Endothelial cell of hepatic sinusoid (primary cell): ENCODE results near the gene PLA2G4B.

Experiments used
- in situ Hi-C: cut with HindIII; loops from 2 replicates; pipeline ENCODE4 v1.10.0; 2017; ENCODE audit warnings: low sequenced_read_pairs

PLA2G4B gene

DNA sequence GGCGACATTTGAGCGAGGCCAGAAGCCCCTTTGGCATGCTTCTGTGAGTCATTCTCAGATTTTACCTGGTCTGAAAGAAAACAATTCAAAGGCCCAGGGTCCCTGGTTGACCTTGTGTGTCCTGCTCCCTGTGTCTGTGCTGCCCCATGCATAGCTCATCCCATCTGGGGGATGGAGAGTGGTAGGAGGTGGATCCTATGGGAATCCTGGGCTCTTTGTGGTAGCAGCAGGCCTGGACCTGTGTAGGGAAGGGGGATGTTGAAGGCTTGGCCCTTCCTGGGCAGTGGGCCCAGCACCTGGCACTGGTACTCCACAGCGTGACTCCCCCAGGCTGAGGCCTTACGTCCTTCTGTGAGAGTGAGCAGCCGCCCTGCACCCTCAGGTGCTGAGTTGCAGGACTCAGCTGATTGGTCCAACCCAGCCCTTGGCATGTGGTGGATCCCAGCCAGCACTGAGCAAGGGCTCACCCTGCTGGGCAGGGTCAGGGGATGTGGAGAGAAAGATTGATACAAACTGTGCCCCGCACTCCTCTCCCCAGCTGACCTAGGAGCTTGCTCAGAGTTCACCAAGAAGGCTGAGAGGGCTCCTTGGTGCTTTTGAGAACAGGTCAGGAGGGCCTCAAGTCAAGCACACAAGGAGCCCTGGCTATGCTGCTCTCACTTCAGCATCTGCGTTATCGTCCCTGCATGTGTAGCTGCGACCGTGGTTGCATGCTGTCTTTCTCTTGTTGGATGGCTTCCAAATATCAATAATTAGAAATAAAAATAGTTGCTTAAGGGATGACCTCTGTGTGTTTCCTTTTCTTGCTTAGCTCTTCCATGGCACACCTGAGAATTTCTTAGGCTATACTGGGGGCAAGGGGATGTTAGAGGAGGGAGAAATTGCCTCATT is 32.1 kb upstream of the PLA2G4B start:
- in situ Hi-C loops = no loop called here

DNA sequence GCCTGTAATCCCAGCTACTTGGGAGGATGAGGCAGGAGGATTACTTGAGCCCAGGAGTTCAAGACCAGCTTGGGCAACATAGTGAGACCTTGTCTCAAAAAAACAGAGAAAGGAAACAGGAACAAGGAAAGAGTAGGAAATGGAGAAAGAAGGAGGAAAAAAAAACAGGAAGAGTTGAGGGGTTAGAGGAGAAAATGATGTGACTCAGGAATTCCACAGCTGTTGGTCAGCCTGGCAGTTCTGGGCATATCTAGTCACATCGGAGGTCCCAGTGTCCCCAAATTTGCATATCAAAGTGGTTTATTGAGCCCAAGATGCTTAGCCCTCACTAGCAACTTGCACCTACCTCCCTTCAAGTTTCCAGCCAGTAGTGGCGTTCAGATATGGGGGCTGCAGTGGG is 29.5 kb upstream of the PLA2G4B start:
- in situ Hi-C loops = no loop called here

GRCh38 chr15:41809526-41810220 is 29.0 kb upstream of the PLA2G4B start:
- in situ Hi-C loops = loop anchor here (5.0 kb wide), 3 partner anchors 32 to 72 kb away; no protein-coding TSS in a partner anchor

DNA sequence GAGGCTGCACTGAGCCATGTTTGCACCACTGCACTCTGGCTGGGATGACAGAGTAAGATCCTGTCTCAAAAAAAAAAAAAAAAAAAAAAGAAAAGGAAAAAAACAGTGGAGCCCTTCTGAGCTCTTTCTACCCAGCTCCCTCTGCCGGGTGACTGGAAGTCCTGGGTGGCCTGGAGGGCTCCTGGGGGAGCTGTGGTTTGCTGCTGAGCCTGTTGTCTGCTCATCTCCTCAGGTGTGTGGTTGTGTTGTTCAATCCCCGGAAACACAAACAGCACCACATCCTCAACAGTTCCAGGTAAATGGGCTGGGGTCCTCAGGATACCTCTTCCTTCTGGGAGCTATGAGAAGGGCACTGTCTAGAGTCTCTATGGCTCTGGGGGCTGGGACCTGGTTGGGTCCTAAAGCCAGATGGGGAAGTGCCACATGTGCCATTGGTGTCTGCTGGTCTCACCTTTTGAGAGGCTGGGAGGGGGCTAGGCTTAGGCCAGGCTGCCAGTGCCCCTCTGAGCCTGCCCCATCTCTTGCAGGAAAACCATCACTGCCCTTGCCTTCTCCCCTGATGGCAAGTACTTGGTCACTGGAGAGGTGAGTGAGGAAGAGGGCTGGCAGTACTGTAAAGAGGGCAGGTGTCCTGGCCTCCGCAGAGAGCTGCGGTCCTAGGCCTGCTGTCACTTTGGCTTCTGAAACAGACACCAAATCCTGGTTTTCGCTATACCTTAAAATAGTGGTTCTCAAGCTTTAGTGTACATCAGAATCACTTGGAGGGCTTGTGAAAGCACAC is 27.8 kb upstream of the PLA2G4B start:
- in situ Hi-C loops = loop anchor here (5.0 kb wide), 3 partner anchors 34 to 74 kb away; no protein-coding TSS in a partner anchor

GRCh38 chr15:41811432-41812195 is 27.0 kb upstream of the PLA2G4B start:
- in situ Hi-C loops = loop anchor here (5.0 kb wide), 3 partner anchors 34 to 74 kb away; no protein-coding TSS in a partner anchor

DNA sequence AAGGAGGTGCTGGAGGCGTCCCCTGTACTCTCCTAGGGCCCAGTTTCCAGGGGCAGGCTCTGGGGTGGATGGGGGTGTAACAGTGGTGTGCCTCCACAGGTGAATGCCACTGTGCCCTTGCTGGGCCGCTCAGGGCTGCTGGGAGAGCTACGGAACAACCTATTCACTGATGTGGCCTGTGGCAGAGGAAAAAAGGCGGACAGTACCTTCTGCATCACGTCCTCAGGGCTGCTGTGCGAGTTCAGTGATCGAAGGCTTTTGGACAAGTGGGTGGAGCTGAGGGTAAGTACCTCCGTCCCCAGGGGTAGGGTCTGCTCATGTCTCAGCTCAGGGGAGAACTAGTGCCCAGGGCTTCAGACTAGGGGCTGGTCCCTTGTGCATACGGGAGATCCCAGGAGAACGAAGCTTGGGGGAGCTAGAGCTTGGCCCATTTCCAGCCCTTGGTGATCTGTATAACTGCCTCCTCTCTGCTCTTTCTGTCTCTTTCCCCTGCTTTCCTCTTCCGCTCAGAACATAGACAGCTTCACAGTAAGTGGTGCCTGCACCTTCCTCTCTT is 25.7 kb upstream of the PLA2G4B start:
- in situ Hi-C loops = loop anchor here (5.0 kb wide), 3 partner anchors 36 to 76 kb away; no protein-coding TSS in a partner anchor

GRCh38 chr15:41813426-41813825 is 25.2 kb upstream of the PLA2G4B start:
- in situ Hi-C loops = loop anchor here (5.0 kb wide), 3 partner anchors 36 to 76 kb away; no protein-coding TSS in a partner anchor

DNA sequence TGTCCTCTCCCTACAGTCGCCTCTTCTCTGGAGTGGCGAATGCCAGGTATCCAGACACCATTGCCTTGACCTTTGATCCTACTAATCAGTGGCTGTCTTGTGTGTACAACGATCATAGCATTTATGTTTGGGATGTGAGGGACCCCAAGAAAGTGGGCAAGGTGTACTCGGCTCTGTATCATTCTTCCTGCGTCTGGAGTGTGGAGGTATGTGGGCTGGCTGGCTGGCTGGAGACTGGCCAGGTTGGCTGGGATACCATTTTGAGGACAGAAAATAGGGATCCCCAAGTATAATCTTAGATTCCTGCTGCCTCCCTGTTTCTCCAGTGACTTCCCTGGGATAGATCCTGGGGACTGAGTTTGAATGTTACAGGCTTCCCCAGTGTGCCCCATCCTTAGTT is 24.1 kb upstream of the PLA2G4B start:
- in situ Hi-C loops = loop anchor here (5.0 kb wide), 3 partner anchors 37 to 77 kb away; no protein-coding TSS in a partner anchor

- in situ Hi-C loops = no loop called here
These were observed 21.9 kb upstream of the PLA2G4B start for GRCh38 chr15:41816788-41817187.

DNA sequence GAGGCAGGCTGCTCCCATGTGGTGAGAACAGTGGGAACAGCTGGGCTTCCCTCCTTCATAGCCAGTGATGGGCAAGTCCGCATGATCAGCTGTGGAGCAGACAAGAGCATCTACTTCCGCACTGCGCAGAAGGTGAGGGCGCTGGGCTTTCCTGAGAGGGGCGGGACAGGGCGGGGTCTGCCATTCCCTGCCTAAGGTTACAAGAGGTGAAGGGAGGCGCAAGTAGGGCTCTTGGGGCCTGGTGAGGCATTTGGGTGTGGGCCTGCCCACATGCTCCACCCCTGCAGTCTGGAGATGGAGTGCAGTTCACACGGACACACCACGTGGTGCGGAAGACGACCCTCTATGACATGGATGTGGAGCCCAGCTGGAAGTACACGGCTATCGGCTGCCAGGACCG is 21.3 kb upstream of the PLA2G4B start:
- in situ Hi-C loops = no loop called here

DNA sequence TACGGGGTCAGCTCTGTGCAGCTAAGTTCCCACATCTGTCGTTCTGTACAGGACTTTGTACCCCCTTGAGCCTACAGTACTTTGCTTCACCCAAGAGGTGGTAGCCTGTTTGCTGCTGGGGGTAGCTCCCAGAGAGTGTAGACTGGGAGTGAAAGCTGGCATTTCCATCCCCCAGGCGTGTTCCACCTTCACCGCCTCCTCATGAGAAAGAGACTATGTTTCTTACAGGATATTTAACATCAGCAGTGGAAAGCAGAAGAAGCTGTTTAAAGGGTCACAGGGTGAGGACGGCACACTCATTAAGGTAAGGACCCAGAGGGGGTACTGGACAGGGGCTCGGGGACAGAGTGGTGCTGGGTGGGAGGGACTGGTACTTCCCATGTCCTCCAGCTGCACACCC is 20.9 kb upstream of the PLA2G4B start:
- in situ Hi-C loops = no loop called here

DNA sequence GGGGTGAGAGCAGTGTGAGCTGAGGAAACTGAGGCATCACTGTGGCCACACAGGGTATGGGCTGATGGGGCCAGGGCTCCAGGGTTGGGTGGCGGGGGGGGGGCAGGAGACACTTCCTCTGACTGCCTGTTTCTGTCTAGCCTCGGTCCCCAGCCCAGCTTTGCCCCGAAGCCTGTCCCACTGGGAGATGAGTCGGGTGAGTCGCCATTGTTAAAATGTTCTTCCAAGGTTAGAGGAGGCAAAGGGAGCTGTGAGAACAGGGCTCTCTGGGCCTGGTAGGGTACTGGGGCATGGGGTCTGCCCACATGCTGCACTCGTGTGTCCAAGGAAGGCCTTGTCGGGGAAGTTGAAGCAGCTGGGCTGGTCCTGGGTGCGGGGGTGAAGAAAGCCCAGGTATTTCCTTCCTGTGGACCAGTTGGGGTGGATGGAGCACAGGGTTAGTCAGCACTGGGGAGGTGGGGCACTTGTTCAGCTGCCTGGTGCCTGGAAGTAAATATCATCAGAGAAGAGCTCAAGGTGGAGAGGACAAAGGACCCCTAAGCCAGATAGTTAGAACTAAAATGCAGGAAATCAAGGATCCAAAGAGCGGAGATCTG is 19.1 kb upstream of the PLA2G4B start:
- in situ Hi-C loops = no loop called here

- in situ Hi-C loops = no loop called here
These were observed 17.7 kb upstream of the PLA2G4B start for GRCh38 chr15:41820791-41821423.

DNA sequence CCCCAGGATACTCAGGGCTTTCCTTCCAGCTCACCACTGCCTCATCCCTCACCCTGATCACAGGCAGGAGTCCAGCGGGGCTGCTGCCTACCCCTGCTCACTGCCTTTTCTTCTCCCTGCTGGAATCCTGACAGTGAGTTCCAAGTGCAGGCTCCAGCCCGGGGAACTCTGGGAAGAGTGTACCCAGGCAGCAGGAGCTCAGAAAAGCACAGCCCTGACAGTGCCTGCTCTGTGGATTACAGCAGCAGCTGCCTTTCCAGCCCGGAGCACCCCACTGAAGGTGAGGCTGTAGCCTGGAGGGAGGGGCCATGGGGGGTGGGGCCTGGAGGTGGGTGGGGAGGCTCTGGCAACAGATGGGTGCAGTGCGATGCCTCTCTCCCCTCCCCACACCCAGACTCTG is 16.8 kb upstream of the PLA2G4B start:
- in situ Hi-C loops = no loop called here

DNA sequence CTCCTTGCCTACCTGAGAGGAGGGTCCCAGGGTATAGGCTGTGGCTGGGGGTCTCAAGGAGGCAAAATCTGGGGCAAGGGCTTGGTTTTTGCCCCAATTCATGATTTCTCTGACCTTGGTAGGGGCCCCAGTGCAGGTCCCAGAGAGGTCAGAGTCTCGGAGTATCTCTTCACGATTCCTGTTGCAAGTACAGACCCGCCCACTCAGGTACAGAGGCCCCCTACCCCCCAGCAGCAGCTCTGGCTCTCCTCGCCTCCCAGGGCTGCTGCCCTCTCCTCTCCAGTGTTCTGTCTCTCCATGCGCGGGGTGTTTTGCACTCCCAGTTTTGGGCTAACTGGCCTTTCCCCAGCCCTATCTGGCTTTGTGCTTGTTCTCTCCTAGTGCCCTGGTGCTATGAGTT is 16.2 kb upstream of the PLA2G4B start:
- in situ Hi-C loops = no loop called here

- in situ Hi-C loops = no loop called here
These were observed 15.7 kb upstream of the PLA2G4B start for GRCh38 chr15:41822957-41823356.

GRCh38 chr15:41823502-41823901 is 15.1 kb upstream of the PLA2G4B start:
- in situ Hi-C loops = no loop called here

DNA sequence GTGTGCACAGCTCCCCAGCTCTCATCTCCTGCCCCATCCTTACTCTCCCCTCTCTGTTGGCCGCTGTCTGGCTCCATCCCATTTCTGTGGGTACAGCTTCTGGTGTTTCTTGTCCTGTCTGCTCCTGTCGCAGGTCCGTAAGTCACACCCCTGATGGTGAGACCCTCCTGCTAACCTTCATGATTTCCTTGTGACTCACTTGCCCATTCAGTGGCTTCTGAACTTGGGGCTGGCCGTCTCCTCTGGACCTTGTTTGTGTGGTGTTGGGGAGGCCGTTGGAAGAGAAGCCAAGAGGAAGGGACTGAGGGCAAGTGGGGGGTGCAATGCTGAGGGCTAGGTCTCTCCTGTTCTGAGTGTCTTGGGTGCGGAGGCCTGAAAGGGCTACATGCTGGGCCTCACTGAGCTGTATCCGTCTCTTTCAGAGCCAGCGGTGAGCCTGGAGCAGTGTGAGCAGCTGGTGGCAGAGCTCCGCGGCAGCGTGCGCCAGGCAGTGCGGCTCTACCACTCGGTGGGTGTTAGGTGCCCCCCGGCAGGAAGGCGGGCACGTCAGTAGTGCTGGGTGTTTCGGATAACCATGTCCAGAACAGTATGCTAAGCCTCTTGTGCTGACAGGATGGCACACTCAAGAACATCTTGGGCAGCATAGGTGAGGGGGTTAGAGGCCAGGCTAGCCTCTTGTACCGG is 14.4 kb upstream of the PLA2G4B start:
- in situ Hi-C loops = no loop called here

GRCh38 chr15:41825145-41825544 is 13.5 kb upstream of the PLA2G4B start:
- in situ Hi-C loops = no loop called here
